GM12874 (cell line): Measurements from ENCODE around the gene WASF2.

Source experiments
- TF ChIP-seq, protein P1 (sequence below): IDR thresholded peaks from 2 replicates; pipeline ENCODE4 v1.5.1; 2011; ENCODE audit warnings: low read depth, mild to moderate bottlenecking, control low read depth, low read length, moderate library complexity; ENCODE audit not compliant: insufficient read depth

The WASF2 gene

DNA sequence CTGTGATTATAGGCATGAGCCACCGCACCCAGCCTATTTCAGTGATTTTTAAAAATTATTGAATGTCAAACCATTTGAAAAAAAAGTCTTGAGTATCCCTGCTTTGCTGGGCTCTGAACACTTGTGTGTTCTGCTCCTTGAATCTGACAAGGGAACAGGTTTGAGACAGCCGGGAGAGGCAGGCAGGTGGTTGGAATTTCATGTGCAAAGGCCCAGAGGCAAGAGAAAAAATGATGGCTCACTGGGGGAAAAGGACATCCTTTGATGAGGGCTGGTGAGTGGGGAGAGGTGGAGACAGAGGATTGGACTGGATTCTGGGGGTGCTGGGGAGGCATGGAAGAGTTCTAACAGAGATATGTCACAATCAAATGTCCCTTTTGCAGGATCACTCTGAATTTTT lies 13.1 kb upstream of the WASF2 start:
- TF ChIP-seq, protein P1, sequence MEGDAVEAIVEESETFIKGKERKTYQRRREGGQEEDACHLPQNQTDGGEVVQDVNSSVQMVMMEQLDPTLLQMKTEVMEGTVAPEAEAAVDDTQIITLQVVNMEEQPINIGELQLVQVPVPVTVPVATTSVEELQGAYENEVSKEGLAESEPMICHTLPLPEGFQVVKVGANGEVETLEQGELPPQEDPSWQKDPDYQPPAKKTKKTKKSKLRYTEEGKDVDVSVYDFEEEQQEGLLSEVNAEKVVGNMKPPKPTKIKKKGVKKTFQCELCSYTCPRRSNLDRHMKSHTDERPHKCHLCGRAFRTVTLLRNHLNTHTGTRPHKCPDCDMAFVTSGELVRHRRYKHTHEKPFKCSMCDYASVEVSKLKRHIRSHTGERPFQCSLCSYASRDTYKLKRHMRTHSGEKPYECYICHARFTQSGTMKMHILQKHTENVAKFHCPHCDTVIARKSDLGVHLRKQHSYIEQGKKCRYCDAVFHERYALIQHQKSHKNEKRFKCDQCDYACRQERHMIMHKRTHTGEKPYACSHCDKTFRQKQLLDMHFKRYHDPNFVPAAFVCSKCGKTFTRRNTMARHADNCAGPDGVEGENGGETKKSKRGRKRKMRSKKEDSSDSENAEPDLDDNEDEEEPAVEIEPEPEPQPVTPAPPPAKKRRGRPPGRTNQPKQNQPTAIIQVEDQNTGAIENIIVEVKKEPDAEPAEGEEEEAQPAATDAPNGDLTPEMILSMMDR, result no peak

DNA sequence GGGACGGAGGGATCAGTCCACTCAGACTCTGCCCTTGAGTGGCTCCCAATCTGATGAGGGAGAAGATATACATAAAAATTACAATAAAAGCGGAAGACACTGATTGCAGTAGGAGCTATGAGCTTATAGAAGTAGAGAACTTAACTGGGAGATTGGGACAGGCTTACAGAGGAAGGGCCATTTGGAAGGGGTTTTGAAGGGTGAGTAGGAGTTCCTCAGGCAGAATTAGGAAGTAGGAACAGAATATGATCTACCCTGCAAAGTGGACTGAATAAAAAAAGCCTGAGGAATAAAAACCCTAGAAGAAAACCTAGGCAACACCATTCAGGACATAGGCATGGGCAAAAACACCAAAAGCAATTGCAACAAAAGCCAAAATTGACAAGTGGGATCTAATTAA lies 9.2 kb upstream of the WASF2 start:
- TF ChIP-seq, protein P1, result no peak

DNA sequence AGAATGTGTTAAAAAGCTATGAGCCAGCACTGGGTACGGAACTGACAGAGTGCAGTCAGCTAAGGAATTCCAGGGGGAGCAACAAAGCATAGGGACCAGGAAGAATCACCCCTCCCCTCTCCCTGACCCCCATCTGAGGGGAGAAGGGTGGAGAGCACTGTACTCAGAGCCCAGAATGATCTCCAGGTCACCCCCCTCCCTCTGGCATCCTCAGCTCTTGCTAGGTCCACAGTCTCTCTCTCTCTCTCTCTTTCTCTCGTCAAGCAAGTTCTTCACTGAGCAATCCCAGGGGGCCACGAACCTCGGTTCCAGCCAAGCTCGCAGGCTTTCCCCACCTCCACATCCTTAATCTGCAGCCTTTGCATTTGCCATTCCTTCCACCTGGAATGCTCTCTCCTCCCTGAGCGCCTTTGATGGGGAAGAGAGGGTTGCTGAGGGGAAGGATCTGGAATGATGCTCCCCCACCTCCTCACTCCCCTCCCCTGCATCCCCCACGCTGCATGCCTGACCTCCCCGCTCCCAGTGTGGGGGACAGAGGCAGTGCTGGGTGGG lies 6.7 kb upstream of the WASF2 start:
- TF ChIP-seq, protein P1, result no peak

DNA sequence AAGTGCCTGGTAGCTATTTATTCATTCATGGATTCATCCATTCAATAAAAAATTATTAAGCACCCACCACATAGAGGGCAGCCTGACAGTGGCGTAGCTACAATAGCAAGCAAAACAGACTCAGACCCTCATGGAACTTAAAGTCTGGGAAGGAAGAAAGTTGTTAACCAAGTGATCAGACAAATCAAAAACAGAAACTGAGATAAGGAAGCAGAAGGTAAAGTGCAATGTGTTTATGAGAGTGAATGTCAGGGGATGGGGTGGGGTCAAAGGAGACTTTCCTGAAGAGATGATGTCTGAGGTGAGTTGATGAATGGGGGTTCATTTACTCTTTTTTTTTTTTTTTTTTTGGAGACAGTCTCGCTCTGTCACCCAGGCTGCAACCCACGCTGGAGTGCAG lies 2.8 kb upstream of the WASF2 start:
- TF ChIP-seq, protein P1, result no peak

DNA sequence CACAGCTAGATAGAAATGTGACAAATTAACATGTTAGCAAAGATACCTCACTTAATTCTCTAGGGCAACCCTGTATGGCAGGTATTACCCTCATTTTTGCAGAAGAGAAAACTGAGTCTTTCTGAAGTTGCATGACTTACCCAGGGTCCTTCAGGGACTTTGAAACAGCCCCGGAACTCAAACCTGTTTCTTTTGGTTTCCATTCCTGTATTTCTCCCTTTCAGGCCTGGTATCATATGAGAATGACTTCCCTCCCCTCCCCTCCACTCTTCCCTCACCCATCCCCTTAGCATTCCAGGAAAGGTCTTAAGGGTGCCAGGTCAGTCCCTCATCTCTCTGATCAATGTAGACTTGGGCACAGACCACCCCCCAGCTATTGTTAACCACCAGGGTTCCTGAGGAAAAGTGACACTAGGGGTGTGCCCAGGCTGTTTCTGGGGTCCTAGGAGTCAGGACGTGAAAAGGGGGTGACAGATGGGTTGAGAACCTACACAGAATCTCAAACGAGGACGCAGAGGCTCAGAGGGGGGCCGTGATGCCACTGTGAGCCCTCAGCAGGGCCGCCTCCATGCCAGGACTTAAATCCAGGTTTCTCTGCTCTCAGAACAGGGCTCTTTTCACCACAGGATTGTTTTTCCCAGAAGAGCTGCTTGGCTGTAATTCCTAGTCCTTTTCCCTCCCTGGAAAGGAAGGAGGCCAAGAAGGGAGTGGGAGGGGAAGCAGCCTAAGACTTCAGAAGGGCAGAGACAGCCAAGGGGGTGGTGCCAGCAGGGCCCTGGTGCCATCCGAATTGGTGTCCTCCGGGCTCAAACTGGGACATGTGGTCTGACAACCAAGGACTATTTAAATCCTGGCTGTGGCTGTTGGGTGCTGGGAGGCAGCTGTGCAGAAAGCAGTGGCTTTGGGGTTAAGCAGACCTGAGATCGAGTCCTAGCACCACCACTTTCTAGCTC lies 2.1 kb upstream of the WASF2 start:
- TF ChIP-seq, protein P1, result no peak

DNA sequence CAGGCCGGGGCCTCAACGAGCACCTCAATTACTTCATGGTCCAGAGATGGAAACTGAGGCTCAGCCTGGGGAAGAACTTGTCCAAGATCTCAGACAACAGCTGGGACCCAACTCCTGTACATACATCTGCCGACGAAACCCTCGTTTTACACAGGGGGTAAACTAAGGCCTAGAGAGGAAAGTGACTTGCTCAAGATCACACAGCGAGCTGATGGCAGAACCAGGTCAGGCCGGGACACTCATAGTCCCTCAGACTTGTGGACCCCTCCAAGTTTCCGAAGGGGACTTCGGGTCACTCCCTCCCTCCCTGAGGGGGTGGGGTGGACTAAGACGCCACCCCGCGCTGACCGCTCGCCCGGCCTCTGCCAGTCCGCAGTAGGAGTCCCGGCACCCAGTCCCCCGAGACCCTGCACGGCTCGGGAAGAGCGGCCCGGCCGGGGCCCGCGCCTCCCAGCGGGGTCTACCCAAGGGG lies 430 bp downstream of the WASF2 start:
- TF ChIP-seq, protein P1, result no peak

DNA sequence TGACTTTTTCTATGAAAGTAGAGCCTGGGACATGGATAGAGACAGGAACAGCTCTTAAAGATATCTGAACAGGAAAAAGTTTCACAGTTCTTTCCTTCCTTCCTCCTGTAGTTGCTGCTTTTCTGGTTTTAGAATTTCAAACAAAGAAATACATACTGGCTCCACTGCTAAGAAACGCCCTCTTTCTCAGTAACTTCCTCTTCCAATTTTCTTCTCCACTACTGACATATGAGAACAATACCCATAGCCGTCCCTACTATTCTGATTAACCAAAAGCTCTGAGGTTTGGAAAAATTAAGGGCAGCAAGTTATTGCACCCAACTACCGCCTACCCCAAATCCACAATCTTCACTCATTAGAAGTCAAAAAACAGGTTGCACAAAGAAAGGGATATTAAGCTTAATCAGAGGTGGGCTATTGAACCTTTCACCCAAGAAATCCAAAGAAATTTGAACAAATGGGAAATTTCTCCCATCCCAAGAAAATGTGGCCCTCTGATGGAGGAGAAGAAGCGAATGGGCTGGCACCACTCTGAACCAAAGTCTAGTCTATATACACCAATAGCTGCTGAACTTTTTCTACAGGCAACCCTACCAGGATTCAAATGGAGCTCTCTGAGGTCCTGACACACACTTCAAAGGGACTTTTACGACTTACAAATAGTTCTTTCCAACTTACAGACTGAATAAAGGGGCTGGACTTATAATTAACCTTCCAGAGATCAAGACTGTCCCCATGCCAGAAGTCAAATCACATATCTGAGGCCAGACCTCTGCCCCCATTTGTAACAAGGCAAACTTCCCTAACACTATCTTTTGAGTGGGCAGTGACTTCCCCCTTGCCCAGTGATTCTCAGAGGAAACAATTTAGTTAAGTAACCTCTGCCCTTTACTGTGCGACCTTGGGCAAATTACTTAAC lies 1.7 kb downstream of the WASF2 start:
- TF ChIP-seq, protein P1, result no peak
